HG03378 (cell line): ENCODE data around the gene CFAP73.
"Not testable (repeated sequence)": the region's sequence is repeated elsewhere in the genome, so short reads cannot be mapped to it uniquely, and the experiment has no call there.

Source experiments
- ATAC-seq: cut with Tn5 transposase; IDR thresholded peaks from one replicate; pipeline ENCODE4 v1.9.1; 2021; ENCODE audit warnings: mild to moderate bottlenecking, moderate library complexity; ENCODE audit not compliant: unreplicated experiment

CFAP73 gene

DNA sequence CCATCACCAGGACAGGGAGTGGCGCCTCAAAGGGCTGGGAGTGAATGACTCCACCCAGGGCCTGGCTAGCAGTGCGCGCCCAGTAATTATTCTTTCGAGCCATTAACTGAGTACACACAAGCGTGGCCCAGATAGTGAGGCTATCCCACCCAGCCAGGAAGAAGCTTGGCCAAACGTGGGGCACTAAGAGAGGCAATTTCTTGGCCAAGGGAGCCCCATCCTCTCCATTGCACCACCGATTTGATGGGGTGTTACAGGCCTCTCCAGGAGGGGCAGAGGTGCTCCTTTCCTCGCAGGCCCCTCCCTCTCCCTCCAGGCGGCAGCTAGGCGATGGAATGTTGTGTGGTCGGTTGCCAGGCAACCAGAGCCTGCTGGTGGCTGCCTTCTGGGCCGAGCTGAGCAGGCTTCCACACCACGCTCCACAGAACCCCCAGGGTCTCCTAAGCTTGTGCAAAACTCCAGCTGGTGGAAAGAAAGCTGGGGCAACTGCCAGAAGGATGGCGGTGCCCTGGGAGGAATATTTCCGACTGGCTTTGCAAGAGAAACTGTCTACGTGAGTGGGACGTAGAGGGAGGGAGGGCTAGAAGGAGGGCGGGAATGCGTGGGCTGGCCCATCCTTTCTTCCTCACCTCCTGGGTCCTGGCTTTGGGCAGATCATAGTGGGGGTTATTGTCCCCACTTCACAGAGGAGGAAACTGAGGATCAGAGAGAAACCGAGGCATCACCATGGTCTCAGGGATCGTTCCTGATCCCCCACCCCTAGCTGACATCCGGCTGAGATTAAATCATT lies at the start of gene CFAP73:
Gene CFAP73, plus strand, starts transcription at position 364 of the 790 bp plus-strand sequence. Its CDS starts 134 bp downstream, at position 498.
- no peak for ATAC-seq

DNA sequence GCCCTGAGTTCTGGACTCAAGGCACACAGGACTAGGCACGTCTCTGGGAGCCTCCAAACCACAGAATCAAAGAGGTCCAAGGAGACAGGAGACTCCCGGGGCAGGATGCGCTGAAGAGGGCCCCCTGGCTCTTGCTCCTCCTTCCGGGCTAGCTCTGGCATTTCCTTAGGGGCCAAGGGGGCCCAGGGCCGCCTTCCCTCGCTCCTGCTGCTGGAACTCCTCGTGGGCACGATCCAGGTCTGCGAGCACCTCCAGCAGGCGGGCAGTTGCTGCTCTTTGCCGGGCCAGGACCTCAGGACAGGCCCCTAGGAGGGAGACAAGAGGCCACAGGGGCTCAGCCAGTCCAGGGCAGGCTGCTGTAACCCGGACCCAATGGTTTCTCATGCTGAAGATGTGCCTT lies 49.8 kb upstream of the CFAP73 start:
- no peak for ATAC-seq

DNA sequence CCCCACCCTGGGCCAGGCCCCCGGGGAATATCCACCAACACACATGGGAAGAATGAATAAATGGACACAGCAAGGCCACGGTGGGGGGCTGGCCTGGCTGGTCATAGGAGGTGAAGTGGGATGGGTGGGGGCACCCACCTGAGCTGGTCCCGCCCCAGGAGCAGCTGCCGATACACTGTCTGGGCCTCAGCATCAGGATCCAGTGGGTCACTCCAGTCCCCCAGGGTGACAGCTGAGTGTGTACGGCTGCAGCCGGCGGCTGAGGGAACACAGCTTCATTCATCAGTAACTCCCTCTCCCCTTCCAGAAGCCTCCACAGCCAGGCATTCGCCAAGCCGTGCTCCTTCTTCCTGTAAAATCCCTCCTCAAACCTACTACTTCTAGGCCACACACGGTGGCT lies 47.8 kb upstream of the CFAP73 start:
- no peak for ATAC-seq

DNA sequence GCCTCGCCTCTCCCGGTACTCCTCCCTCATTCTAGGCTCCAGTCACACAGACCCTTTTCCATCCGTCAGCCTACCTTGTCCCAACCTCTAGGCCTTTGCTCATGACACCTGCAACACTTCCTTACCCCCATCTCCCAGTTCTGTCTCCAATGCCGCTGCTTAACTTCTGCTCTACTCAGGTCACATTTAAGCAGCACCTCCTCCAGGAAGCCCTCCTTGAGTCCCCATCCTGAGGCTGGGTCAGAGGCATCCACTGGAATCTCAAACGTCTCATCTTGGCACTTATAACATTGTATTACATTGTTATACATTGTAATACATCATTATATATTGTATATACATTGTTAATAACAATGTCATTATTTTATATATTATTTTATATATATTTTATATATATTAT lies 46.7 kb upstream of the CFAP73 start:
- ATAC-seq: no peak

DNA sequence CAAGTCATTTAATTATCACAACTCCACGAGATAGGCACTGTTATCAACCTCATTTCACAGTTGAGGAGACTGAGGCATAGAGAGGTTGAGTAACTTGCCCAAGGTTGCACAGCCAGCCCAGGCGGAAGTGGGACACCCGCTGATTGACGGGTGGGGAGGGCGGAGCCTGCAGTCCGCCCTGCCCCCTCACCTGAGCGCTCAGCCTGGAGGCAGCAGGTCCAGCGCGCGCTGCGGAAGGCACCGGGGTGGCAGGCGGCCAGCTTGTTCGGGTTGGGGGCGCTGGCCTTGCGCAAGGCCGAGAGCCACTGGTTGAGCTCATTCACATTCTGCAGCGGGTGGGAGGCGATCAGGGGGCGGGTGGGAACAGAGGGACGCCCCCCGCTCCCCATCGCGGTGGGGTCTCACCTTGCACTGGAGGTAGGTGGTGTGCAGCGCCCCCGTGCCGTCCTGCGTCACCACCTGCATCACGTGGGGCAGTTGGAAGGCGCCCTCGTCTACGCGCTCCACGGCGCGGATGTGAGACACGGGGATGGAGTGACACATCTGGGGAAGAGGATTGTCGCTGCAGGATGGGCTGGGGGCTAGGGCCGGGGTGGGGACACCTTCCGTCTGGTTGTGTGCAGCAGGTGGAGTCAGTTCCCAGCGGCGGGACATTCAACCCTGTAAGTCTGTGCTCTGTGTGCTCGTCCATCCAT lies 45.6 kb upstream of the CFAP73 start:
- no peak for ATAC-seq

DNA sequence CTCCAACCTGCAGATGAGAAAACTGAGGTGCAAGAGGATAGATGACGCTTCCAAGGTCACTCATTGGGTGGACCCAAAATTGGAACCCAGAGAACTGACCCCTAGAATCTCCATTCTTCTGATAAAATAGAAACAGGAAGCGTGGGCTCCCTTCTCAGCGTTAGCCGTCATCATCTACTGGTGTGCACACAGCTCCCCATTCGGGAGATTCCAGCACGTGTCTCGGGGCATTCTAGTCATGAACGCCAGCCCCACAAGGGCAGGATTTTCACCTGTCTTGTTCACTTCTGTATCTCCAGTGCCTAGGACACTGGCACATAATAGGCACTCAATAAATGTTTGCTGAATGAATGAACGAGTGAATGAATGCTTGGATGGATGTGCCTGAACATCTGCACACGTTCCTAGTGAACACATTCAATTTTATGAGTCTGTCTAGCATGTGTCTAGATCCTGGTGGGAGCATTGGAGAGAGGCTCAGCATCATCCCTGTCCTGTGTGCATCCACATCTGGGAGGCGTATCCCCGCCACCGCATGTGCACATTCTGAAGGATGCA lies 44.5 kb upstream of the CFAP73 start:
- no peak for ATAC-seq

DNA sequence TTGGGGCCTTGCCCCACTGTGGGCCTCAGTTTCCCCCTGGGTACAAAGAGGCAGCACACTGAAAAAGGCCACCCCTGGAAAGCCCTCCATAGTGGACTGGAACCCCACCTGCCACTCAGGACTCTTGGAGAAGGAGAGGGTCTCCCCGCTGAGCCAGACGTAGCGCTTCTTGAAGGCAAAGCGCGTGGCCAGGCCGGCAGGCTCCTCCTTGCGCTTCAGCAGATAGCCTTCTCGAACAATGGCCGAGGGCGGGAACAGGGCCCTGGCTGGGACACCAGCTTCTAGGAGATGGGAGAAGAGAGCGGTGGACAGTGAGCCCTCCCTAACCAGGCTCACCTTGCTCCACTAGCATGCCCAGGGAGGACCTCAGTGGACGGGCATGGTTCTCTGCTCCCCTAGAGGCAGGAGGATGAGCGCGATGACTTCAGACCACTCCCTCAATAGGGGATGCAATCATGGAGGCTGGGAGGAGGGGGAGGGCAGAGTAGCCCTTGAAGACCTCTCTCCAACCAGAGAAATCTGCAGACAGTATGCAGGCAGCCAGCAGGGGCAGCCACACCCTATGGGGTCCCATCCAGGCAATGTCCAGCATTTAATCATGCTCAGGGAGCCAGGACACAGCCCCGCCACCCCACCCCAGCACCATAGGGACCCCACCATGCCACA lies 43.8 kb upstream of the CFAP73 start:
- no peak for ATAC-seq

DNA sequence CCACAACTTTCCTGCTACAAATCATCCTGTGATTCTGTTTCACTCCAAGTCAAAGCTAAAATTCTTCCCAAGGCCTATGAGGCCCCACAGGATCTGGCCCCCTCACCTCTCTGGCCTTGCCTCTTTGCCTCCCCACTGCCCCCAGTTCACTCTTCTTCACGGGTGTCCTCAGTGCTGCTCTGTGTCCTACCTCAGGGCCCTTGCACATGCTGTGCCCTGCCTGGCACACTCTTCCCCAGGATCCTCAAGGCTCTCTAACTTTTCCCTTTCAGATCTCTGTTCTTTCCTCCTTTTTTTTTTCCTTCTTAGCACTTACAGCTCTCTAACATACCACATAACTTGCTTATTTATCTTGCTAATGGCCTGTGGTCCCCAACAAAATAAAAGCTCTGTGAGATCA lies 43.2 kb upstream of the CFAP73 start:
- no peak for ATAC-seq

DNA sequence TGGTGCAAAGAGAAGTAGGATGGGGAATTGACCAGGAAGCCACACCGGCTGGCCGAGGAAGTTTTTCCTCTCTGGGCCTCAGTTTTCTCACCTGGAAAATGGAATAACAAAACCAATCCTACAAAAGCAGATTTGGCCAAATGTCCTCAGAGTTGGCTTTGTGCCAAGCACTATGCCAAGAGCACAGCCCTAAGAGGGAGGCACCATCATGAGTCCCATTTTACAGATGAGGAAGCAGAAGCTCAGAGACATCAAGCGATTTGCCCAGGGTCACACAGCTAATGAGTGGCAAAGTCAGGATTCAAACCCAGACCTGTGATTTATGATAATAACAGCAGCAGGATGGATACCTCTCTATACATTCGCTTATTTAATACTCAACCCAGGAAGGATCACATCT lies 41.2 kb upstream of the CFAP73 start:
- ATAC-seq: no peak

DNA sequence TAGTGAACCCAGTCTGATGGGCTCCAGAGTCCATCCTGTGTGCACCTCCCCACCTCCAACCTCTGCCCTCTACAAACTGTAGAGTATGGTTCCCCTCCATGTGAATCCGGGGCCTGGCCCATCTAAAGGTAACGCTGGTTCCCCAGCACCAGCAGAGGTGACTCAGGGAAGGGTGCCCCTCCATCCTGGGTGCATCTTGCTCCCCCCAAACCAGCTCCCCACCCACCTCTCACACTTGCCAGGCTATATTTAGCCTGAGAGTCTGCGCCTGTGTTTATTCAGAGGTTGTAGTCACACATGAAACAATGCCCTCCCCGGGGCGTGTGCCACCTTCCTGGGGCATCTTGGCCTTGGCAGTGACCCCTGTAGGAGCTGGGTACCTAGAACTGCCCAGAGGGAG lies 40.2 kb upstream of the CFAP73 start:
- no peak for ATAC-seq

DNA sequence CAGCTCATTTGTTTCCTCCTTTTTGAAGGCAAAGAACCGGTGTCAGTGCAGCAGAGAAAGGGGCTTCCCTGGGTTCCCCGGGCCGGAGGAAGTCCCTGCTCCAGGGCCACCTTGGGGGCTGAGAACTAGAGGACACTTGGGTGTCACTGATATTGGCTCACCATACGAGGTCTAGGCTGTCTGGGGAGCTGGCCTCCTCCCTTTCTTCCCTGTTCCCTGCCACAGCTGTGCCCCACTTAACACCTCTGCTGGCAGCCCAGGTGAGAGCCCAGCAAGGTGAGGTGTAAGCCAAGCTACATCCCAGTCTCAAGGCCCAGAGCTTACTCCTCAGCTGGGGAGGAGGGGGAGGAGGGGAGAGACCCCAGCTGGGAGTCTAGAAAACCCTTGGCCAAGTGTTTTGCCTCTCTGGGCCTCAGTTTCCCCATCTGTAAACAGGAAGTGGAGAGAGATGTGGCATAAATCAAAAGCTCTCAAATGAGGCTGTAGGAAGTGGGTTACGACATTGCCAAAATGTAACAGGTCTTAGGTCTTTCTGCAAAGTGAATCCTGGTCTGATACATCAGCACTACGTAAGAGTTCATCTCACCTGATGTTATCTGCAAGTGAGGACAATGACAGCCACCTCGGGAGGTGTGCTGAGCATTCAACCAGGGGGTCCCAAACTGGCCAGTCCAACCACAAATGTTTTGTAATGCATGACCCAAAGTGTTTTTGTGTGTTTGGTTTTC lies 39.5 kb upstream of the CFAP73 start:
- ATAC-seq: no peak

DNA sequence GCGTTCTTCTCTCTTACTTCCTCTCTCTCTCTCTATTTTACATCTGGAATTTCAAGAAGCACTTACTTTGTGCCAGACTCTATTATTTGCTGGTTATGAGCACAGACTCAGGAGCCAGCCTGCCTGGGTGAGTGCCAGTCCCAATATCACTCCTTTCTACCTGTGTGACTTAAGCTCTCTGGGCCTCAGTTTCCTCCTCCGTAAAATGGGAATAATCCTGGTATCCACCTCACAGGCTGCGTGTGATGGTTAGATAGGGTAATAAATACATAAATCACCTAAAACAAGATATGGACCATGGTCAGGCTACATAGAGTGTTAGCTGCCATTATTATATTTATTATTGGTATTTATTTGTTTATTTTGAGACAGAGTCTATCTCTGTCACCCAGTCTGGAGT lies 38.3 kb upstream of the CFAP73 start:
- no peak for ATAC-seq

DNA sequence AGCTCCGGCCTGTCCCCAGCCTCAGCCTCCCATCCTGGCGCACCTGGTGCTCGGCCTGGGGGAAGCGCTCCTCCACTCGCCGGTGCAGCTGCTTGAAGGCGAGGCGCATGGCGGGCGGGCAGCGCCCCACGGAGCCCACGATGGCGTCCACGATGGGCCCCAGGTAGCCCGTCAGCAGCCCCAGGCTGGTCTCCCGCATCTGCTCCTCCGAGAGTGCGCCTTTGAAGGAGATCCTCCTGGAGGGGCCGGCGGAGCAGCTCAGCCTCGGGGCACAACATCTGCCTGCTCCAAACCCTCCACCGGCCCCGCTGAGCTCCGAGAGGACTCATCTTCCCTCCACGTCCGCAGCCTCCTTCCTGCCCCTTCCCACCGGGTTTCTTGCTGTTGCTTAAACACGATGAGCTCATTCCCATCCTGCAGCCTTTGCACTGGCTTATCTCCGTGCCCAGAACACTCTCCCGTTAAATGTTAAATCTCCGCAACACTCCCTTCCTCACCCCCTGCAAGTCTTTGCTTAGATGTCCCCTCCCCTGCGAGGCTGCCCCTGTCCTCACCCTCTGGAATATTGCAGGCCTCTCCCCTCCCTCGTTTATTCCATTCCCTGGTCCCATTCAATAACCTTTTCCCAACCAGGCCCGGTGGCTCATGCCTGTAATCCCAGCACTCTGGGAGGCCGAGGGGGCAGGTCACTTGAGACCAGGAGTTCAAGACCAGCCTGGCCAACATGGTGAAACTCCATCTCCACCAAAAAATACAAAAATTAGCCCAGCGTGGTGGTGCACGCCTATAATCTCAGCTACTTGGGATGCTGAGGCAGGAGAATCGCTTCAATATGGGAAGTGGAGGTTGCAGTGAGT lies 37.3 kb upstream of the CFAP73 start:
- ATAC-seq: no peak

DNA sequence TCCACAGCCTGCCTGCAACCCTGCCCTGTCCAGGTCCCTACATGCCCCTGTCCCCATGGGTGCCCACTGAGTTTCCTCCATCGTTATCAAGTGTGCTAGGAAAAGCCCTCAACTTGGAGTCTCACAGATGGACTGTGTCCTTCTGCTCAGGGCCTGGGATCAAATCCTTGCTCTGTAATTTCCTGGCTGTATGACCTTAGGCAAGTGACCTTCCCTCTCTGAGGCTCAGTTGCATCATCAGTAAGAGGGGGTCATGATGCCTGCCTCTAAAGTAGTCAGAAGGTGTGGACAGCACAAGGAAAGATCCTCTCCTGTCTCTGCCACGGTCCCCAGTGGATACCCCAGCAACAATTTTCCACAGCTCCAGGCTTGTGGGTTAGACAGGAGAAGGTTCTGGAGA lies 36.1 kb upstream of the CFAP73 start:
- no peak for ATAC-seq

DNA sequence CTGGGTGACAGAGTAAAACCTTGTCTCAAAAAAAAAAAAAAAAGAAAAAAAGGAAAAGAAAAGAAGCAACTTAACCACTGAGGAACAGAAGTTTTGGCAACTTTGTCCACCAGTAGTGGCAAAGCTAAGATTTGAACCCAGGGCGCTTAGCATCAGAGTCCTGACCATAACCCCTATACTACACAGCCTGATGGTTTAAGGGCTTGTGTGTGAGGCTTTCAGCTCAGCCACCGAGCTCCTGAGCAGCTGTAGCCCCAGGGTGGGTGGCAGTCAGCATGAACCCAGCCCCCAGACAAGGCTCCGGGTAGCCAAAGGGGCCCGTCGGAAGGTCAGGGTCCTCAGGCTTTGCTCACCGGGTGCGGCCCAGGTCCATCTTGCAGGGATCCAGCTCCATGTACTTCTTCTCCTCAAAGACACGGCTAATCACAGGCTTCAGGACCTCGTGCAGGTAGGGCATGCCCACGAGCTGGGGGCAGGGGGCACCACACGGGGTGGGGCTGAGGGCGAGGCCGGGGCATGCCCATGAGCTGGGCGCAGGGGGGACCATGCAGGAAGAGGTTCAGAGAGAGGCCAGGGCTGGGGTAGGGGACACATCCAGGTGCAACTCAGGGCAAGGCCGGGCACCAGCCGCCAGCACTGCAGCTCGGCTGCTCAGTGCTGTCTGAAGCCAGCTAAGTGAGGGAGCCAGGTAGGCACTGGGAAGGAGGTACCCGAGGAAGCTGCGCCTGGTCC lies 34.9 kb upstream of the CFAP73 start:
- ATAC-seq: no peak

DNA sequence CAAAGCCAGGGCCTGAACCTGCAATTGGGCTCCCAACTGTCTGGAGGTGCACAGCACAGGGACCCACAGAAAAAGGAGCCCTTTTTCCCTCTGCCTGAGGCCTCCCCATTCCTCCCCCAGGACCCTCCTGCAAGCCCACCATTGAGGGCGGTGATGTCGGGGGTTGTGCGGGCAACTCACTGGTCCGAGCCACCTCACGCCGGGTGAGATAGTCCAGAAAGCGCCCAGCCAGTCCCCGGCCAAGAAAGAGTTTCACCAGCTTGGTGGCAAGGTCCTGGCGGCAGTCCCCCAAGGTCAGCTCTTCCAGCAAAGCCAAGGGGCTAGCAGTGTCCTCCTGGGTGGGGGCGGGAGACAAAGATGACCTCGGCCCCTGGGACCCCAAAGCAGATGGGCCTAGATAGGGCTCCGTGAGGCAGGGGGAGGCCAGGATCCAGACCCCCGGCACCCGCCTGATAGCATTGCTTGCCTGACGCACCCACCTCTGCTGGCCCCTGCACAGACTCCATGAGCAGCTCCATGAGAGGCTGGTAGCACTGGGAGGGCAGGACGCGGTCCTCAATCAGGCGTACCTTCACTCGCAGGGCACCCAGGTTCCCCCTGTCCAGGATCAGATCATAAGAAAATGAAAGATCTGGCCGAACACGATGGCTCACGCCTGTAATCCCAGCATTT lies 33.9 kb upstream of the CFAP73 start:
- no peak for ATAC-seq

DNA sequence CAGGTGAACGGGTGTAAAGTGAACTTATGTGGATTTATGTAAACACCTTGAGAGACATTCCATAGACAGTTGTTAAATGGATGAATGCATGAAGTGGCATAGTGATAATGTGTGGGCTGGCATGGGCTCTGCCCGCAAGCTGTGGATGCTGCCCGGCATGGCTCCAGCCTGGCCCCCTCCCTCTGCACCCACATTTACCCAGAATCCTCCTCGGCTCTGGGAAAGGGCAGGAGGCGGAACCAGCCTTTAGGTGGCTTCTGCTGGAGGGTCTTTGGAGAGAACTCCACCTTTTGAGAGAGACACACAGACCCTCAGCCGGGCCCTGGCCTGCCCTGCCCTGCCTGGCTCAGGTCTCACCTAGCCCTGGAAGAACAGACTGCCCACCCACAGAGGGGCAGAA lies 32.6 kb upstream of the CFAP73 start:
- no peak for ATAC-seq

DNA sequence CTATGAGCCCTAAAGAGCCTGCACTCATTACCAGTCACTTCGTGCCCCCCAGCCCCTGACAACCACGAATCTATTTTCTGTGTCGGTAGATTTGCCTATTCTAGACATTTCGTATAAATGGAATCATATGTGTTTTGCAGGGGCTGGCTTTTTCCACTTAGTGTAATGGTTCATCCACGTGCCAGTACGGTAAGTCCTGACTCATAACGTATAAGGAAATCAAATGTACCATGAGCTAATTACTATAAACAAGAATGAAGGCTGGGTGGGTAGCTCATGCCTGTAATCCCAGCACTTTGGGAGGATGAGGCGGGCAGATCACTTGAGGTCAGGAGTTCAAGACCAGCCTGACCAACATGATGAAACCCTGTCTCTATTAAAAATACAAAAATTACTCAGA lies 31.8 kb upstream of the CFAP73 start:
- not testable (repeated sequence) for ATAC-seq

DNA sequence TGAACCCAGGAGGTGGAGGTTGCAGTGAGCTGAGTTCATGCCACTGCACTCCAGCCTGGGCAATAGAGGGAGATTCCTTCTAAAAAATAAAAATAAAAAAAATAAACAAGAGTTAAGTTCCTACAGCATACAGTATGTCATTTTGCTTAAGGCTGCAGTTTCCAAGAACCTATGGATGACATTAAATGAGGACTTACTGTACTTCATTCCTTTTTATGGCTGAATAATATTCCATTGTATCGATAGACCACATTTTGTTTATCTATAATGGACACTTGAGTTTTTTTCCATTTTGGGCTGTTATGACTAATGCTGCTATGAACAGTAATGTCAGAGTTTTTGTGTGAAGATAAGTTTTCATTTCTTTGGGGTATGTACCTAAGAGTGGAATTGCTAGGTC lies 31.4 kb upstream of the CFAP73 start:
- ATAC-seq: no peak
